T follicular helper cell (primary cell): ENCODE results near the gene SNCG.
"Not testable (repeated sequence)": the region's sequence is repeated elsewhere in the genome, so short reads cannot be mapped to it uniquely, and the experiment has no call there.

Experiments used
- DNase-seq: peaks from one replicate; pipeline ENCODE4 v3.0.0-alpha.2; 2020; ENCODE audit warnings: low read depth

Gene SNCG

DNA sequence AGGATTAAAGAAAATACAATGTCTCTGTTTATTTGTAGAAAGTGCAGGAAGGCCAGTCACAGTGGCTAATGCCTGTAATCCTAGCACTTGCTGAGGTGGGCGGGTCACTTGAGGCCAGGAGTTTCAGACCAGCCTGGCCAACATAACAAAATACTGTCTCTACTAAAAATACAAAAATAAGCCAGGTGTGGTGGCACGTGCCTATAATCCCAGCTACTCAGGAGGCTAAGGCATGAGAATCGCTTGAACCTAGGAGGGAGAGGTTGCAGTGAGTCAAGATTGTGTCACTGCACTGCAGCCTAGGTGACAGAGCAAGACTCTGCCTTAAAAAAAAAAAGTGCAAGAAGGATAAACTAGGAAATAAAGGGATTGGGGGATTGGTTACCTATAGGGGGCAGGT lies 20.1 kb downstream of the SNCG start:
- not testable (repeated sequence) for DNase-seq

DNA sequence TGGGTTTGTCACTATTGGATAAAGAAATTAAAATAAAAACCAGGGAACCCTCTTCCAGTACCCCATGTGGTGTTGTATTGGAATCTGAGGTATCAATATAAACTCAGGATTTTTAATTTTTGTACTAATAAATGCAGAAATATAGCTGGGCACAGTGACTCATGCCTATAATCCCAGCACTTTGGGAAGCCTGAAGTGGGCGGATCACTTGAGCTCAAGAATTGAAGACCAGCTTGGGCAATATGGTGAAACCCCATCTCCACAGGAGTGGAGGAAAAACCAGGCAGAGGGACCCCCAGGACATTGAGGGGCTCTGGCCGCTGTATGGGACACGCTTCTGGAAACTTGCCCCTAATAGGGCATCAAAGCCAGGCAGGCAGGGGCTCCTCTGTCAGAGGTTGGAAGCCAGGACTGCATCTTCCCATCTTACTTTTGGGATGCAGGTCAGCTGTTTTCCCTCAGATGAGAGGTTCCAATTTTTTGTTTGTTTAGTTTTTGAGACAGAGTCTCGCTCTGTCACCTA lies 21.0 kb downstream of the SNCG start:
- DNase-seq, result no peak

DNA sequence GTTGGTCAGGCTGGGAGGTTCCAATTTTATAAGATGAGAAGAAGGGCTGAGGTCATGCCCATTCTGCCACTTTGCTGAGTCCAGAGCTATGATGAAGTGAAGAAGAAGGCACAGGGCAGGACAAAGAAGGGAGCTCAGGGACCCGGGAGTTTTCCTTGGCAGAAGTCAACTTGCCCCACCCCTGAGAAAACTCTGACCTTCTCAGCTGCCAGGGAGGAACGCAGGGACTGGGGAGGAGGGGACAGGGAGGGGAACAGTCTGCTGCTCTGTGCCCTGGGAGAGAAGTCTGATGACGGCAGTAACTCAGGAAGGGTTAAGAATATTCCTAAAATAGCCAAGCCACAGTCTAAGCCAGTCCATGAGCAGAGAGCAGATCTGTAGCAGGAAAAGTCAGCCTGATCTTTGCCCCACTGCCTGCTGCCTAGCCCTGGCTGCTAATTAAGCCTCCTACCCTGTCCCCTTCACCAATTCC lies 21.6 kb downstream of the SNCG start:
- no peak for DNase-seq

DNA sequence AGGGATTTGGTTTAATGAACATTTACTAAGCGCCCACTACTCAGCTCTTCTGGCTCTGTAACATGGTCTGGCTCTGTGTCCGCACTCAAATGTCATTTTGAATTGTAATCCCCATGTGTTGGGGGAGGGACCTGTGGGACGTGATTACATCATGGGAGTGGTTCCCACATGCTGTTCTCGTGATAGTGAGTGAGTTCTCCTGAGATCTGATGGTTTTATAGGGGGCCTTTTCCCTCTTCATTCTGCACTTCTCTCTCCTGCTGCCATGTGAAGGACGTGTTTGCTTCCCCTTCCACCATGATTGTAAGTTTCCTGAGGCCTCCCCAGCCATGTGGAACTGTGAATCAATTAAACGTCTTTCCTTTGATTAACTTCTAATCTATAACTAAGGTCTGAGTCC lies 22.6 kb downstream of the SNCG start:
- not testable (repeated sequence) for DNase-seq

DNA sequence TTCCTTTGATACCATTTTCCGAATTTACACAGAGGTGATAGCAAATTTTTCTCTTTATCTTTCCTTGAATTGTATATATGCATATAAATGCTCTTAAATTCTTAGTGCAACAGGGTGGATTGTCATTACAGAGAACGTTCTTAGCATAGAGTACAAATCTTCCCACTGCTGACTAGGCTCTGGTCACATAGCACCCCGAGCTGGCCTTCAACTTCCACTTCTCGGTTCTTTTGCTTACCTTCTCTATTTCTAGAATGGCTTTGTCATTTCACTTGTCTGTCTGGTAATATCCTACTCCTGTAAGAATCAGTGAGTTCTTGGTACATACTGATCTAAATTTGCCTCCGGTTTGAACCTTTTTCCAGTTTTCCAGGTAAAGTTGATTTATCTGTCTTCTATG lies 23.3 kb downstream of the SNCG start:
- DNase-seq, result no peak

DNA sequence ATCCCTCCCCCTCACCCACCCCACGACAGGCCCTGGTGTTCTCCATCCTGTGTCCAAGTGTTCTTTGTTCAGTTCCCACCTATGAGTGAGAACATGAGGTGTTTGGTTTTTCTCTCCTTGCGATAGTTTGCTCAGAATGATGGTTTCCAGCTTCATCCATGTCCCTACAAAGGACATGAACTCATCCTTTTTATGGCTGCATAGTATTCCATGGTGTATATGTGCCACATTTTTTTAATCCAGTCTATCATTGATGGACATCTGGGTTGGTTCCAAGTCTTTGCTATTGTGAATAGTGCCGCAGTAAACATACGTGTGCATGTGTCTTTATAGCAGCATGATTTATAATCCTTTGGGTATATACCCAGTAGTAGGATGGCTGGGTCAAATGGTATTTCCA lies 26.1 kb downstream of the SNCG start:
- not testable (repeated sequence) for DNase-seq

DNA sequence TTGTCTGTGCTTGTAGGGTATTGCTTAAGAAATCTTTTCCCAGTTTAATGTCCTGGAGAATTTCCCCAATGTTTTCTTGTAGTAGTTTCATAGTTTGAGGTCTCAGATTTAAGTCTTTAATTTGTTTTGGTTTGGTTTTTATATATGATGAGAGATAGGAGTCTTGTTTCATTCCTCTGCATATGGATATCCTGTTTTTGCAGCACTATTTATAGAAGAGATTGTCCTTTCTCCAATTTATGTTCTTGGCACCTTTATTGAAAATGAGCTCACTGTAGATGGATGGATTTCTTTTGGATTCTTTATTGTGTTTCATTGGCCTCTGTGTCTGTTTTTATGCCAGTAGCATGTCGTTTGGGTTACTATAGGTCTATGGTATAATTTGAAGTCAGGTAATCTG lies 30.1 kb downstream of the SNCG start:
- no peak for DNase-seq

DNA sequence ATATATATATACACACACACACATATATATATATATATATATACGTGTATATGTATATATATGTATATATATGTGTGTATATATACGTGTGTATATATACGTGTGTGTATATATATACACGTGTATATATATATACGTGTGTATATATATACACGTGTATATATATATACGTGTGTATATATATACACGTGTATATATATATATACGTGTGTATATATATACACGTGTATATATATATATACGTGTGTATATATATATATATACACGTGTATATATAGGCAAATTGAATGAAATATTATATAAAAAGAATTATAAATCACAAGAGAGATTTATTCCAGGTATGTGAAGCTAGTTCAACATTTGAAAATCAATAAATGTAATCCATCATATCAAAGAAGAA lies 33.0 kb downstream of the SNCG start:
- not testable (repeated sequence) for DNase-seq

DNA sequence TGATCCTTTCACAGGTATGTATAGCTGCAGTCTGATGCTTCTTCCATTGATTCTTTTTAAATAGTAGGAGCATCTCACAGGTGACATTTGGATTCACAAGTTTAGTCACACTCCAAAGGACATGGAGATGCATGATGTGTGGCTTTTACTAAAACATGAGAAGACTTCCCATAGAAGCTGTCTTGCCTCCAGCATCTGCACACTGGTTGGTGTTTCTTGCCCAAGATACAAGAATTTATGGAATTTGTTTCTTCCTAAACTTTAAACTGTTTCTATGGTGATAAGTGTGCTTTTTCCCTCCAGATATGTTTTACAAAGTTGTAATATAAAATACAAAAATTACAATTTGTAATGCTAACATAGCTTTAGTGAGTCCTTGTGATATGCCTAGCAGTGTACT lies 34.1 kb downstream of the SNCG start:
- DNase-seq, result no peak

DNA sequence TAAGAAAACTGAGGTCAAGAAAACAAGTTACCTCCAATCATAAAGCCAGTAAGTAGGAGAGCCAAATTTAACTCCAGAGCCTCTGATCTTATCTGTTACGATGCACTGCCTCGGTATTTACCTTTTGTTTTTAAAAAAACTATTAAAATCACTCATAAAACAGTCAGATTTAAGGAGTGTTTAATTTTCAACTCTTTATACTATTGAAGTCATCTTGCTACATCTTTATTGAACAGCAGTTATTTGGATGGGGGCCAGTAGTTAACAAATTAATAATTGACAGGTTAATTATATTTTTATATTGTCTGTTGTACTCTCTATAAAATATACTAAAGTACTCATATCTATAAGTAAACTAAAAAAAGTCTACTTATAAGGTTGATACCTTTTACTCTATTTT lies 34.5 kb downstream of the SNCG start:
- DNase-seq, result no peak

DNA sequence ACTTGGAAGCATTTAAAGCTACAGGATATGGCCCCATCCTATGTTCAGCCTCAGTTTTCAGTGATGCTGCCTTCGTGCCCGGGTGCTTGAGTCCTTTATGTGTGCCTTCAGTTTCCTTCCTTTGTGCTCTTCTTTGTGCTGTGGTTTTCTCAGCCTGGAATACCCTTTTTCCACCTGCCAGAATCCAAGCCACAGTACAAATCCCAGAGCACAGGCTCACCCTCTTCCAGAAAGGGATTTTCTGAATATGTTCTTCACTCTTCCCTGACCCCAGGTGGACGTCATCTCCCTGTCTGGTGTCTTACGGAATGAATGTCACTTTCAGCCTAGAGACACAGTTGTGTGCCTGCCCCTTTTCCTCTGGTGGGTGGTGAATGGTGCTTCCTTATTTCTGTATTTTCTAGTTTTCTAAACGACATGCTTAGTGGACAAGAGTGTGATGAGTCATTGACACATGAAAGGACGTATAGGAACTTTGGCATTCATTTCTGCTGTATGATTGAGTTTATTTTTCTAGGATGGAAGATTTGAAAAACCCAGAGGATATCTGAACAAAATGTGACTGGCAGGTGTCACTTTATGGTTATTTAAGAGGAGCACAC lies 41.5 kb downstream of the SNCG start:
- DNase-seq, result not testable (repeated sequence)

DNA sequence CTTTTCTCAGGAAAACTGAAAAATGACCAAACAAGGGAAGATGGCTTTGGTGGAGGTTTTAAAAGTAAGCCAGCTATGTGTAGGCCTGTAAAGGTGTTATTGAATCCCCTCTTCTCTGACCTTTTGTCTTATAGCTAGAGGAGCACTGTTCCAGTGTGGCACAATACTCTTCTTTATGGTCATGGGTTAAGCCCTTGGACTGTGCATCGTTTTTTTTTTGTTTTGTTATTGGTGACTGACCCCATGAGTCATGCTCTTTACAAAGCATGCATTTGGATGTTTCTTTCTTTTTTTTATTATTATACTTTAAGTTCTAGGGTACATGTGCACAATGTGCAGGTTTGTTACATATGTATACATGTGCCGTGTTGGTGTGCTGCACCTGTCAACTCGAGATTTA lies 42.1 kb downstream of the SNCG start:
- DNase-seq, result no peak

DNA sequence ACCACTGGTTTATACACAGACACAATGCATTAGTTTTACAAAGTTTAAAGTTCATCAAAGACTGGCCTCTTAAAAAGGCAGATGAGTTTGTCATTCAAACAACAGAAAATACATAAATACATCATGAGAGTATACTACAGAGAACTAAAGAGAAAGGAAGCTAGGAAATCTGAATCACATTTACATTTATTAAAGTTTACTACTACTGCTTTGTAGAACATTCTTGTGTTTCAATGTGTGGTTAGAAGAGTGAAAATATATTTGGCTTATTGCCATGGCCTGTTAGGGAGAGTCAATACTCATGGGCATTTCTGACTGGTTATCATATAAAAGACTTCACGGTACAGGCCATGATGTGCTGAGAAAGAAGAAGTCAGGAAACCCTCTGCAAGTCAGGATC lies 48.7 kb downstream of the SNCG start:
- DNase-seq, result not testable (repeated sequence)

DNA sequence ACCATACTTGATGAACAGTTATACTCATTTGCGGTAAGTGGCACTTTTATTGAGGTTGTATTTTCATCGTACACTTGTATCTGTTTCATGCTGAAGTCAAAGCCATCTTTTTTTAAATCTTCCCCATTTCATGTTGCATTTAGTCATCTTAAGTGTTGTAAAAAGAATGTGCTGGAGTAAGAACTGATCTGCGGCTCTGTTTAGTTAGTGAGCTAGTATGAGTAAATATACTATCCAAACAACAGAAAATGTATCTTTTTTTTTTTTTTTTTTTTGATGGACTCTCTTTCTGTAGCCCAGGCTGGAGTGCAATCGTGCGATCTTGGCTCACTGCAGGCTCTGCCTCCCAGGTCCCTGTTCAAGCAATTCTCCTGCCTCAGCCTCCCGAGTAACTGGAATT lies 49.3 kb downstream of the SNCG start:
- not testable (repeated sequence) for DNase-seq

DNA sequence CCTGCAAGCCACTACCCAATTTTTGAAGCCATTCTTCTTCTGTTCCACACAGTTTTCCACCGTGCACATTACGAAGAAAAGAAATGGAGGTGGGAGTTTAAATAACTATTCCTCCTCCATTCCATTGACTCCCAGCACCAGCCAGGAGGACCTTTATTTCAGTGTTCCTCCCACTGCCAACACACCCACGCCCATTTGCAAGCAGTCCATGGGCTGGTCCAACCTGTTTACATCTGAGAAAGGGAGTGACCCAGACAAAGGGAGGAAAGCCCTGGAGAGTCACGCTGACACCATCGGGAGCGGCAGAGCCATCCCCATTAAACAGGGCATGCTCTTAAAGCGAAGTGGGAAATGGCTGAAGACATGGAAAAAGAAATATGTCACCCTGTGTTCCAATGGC lies 49.9 kb downstream of the SNCG start:
- not testable (repeated sequence) for DNase-seq

DNA sequence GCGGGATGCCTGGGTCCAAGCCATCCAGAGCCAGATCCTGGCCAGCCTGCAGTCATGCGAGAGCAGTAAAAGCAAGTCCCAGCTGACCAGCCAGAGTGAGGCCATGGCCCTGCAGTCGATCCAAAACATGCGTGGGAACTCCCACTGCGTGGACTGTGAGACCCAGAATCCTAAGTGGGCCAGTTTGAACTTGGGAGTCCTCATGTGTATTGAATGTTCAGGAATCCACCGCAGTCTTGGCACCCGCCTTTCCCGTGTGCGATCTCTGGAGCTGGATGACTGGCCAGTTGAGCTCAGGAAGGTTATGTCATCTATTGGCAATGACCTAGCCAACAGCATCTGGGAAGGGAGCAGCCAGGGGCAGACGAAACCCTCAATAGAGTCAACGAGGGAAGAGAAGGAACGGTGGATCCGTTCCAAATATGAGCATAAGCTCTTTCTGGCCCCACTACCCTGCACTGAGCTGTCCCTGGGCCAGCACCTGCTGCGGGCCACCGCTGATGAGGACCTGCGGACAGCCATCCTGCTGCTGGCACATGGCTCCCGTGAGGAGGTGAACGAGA lies 50.8 kb downstream of the SNCG start:
- not testable (repeated sequence) for DNase-seq
